ENCODE measurements around the gene TSLP.

DNA sequence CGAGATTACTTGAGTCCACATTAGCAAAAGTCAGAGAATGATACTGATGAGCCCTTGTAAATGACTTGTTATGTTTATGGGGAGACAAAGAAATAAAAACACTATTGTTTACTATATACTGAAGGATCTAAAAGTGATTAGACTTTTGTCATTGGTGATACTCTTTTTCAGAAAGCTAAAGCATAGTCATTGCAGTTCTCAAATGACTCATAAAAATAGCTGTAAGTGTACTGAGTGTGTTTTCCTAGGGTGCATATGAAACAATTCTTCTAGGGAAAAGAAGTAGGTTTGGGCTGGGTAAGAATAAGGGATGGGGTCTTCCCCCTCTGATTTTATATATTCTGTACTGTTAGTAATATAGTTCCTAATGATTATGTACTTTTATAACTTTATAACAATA is 53.3 kb downstream of the TSLP start:
- TF ChIP-seq ZNF274 (IDR thresholded peaks at IDR 0.05; ENCODE audit: low read depth, low read length) (no peak), YY1 (IDR thresholded peaks at IDR 0.05; ENCODE audit: insufficient read depth, insufficient read length) (no peak), SUZ12 (IDR thresholded peaks at IDR 0.05; ENCODE audit: extremely low read depth, insufficient read depth, insufficient read length) (no peak)
